Activated CD4-positive, alpha-beta T cell treated with anti-CD3 and anti-CD28 coated beads, Interleukin-2, amount 50 U/mL, for 1 hour (primary cell): ENCODE results near the gene PRKAG1.

Experiments
- DNase-seq: peaks from one replicate; pipeline ENCODE4 v3.0.0-alpha.2; 2020

The PRKAG1 gene

GRCh38 chr12:48980389-48980952 lies 38.1 kb downstream of the PRKAG1 start:
- no peak for DNase-seq

- DNase-seq = no peak
Observed at GRCh38 chr12:48979602-48980388, 38.8 kb downstream of the PRKAG1 start.

- no peak for DNase-seq
Observed at GRCh38 chr12:48978741-48979601, 39.6 kb downstream of the PRKAG1 start.

- no peak for DNase-seq
Observed at GRCh38 chr12:48978291-48978740, 40.3 kb downstream of the PRKAG1 start, which contains the start of gene WNT1. Gene WNT1, plus strand, starts transcription at chr12:48978322. Its CDS starts 329 bp downstream, at chr12:48978651.

GRCh38 chr12:48977290-48978281 lies 41.0 kb downstream of the PRKAG1 start:
- DNase-seq = peak; percentile 82

GRCh38 chr12:48973941-48974673 lies 44.5 kb downstream of the PRKAG1 start:
- DNase-seq = peak; percentile 33

GRCh38 chr12:48973531-48973930 lies 45.0 kb downstream of the PRKAG1 start:
- DNase-seq = no peak

GRCh38 chr12:48972952-48973483 lies 45.6 kb downstream of the PRKAG1 start:
- no peak for DNase-seq

- no peak for DNase-seq
Observed at GRCh38 chr12:48972213-48972951, 46.2 kb downstream of the PRKAG1 start.

- DNase-seq = no peak
Observed at GRCh38 chr12:48970702-48971334, 47.8 kb downstream of the PRKAG1 start.

GRCh38 chr12:48969833-48970701 lies 48.5 kb downstream of the PRKAG1 start:
- peak; percentile 34 for DNase-seq

GRCh38 chr12:48969160-48969771 lies 49.3 kb downstream of the PRKAG1 start:
- no peak for DNase-seq

- DNase-seq = no peak
Observed at GRCh38 chr12:48968467-48968866, 50.1 kb downstream of the PRKAG1 start.

GRCh38 chr12:48967991-48968390 lies 50.6 kb downstream of the PRKAG1 start:
- no peak for DNase-seq

- no peak for DNase-seq
Observed at GRCh38 chr12:48966177-48966895, 52.2 kb downstream of the PRKAG1 start.

- DNase-seq = no peak
Observed at GRCh38 chr12:48965298-48965838, 53.2 kb downstream of the PRKAG1 start.

GRCh38 chr12:48961801-48962200 lies 56.8 kb downstream of the PRKAG1 start:
- DNase-seq = no peak
